ENCODE data around the gene STMND1.

Gene STMND1

DNA sequence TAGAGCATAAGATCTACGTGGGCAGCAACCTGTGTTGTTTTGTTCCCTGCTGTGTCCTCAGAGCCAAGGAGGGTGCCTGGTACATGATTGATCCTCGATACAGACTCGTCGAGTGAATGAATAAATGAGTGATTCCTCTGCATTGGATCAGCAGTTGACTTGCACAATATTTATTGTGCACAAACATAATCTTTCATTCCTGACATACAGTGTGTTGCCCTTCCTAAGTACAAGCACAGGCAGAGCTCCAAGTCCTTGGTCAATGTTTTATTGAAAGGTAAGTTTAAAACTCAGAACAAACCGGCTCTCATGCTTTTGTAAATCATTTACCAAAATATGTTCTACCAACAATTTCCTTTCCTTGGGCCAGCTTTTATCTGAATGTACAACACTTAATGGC is 57.4 kb downstream of the STMND1 start:
- 95 to 100% methylated on average over 1 to 3 of the region's 5 CpGs for WGBS, 2 experiments (ENCODE audit: insufficient coverage in 2 of 2)
- Histone ChIP-seq H3K4me1 (ENCODE audit: control insufficient read depth, insufficient read depth, low read length, poor library complexity, severe bottlenecking) (no peaks in the 10 kb centered on the region), H3K4me3 (ENCODE audit: extremely low read depth, insufficient read depth, low read length, poor library complexity, severe bottlenecking) (no peak overlapping the region), H3K27ac (ENCODE audit: low read depth, low read length, severe bottlenecking) (no peak overlapping the region), H3K9me3 (ENCODE audit: control insufficient read depth, low read length) (no peaks in the 10 kb centered on the region), H3K36me3 (ENCODE audit: control insufficient read depth, insufficient read depth, low read length) (no peaks in the 10 kb centered on the region)

- Histone ChIP-seq H3K27ac (ENCODE audit: low read depth, low read length, severe bottlenecking) (no peak overlapping the region), H3K36me3 (ENCODE audit: control insufficient read depth, insufficient read depth, low read length) (no peaks in the 10 kb centered on the region), H3K4me3 (ENCODE audit: extremely low read depth, insufficient read depth, low read length, poor library complexity, severe bottlenecking) (no peak overlapping the region), H3K4me1 (ENCODE audit: control insufficient read depth, insufficient read depth, low read length, poor library complexity, severe bottlenecking) (no peaks in the 10 kb centered on the region), H3K9me3 (ENCODE audit: control insufficient read depth, low read length) (no peaks in the 10 kb centered on the region)
- 92 to 94% methylated on average over 2 of the region's 2 CpGs for WGBS, 2 experiments (ENCODE audit: insufficient coverage in 2 of 2)
Measured at GRCh38 chr6:17161076-17161475, 59.2 kb downstream of the STMND1 start.

GRCh38 chr6:17165383-17165782 is 63.5 kb downstream of the STMND1 start:
- Histone ChIP-seq H3K4me3 (ENCODE audit: extremely low read depth, insufficient read depth, low read length, poor library complexity, severe bottlenecking) (no peak overlapping the region), H3K27ac (ENCODE audit: low read depth, low read length, severe bottlenecking) (no peak overlapping the region), H3K4me1 (ENCODE audit: control insufficient read depth, insufficient read depth, low read length, poor library complexity, severe bottlenecking) (no peaks in the 10 kb centered on the region), H3K9me3 (ENCODE audit: control insufficient read depth, low read length) (no peaks in the 10 kb centered on the region), H3K36me3 (ENCODE audit: control insufficient read depth, insufficient read depth, low read length) (no peaks in the 10 kb centered on the region)
- WGBS, 2 experiments (ENCODE audit: insufficient coverage in 2 of 2), result 90 to 95% methylated on average over 3 of the region's 5 CpGs

DNA sequence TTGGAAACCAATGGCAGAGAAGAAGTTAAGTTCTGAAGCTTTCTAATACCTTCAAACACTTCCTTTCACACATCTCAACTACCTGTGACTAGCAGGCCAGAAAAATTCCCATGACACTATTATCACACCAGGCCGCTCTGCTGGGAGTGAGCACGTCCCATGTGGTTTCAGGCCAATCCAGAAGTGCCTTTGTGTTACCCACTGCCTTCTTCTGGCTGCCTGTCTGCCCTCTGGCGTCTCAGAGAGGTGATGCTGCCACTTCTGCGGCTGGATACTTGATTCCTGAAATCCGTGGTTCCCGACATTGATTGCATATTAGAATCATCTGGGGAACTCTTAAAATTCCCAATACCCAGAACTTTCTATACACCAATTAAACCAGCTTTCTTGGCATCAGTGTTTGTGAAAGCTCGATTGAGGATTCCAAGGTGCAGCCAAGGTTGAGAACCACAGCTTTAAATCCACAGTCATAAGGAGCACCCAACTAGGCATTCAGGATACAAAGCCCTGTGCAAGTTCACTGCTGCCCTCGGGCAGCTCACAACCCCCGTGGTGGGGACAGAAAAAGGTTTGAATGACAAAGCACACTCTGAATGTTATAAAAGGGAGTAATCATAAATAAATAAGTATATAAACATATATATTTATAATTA is 65.6 kb downstream of the STMND1 start:
- H3K36me3 ChIP-seq (ENCODE audit: control insufficient read depth, insufficient read depth, low read length), result no peaks in the 10 kb centered on the region

DNA sequence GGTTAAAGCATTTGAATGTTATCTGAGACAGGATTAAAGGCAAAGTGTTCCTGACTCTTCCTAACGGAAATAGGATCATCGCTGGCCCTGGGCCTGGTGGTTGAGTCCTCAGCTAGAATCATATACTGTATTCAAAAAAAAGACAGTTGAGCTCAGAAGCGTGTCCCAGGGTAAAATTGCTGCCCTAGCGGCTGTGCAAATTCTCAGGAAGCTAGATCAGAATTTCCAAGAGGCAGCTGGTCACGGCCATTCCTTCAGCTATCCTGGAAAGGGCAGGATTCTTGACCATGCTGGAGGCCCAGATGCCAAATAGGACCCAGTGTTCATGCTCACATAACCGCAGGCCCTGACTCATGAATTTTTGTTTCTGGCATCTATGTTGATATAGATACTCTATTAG is 67.4 kb downstream of the STMND1 start:
- H3K27ac ChIP-seq (ENCODE audit: low read depth, low read length, severe bottlenecking), result no peak overlapping the region
- no peaks in the 10 kb centered on the region for H3K36me3 ChIP-seq (ENCODE audit: control insufficient read depth, insufficient read depth, low read length)
- WGBS, 2 experiments (ENCODE audit: insufficient coverage in 2 of 2), result 86 to 96% methylated on average over 5 to 6 of the region's 6 CpGs
- no peak overlapping the region for H3K4me3 ChIP-seq (ENCODE audit: extremely low read depth, insufficient read depth, low read length, poor library complexity, severe bottlenecking)
- H3K4me1 ChIP-seq (ENCODE audit: control insufficient read depth, insufficient read depth, low read length, poor library complexity, severe bottlenecking), result no peaks in the 10 kb centered on the region
- H3K9me3 ChIP-seq (ENCODE audit: control insufficient read depth, low read length), result no peaks in the 10 kb centered on the region

More for the DNA sequence above, 65.6 kb downstream of the STMND1 start:
- 8 to 18% methylated on average over 6 to 7 of the region's 9 CpGs for WGBS, 2 experiments (ENCODE audit: insufficient coverage in 2 of 2)
- Histone ChIP-seq H3K9me3 (ENCODE audit: control insufficient read depth, low read length) (no peaks in the 10 kb centered on the region), H3K4me3 (ENCODE audit: extremely low read depth, insufficient read depth, low read length, poor library complexity, severe bottlenecking) (no peak overlapping the region), H3K27ac (ENCODE audit: low read depth, low read length, severe bottlenecking) (no peak overlapping the region), H3K4me1 (ENCODE audit: control insufficient read depth, insufficient read depth, low read length, poor library complexity, severe bottlenecking) (no peaks in the 10 kb centered on the region)

GRCh38 chr6:17169711-17170110 is 67.9 kb downstream of the STMND1 start:
- 90 to 94% methylated on average over 4 of the region's 6 CpGs for WGBS, 2 experiments (ENCODE audit: insufficient coverage in 2 of 2)
- no peak overlapping the region for H3K27ac ChIP-seq (ENCODE audit: low read depth, low read length, severe bottlenecking)
- H3K9me3 ChIP-seq (ENCODE audit: control insufficient read depth, low read length), result no peaks in the 10 kb centered on the region
- H3K4me1 ChIP-seq (ENCODE audit: control insufficient read depth, insufficient read depth, low read length, poor library complexity, severe bottlenecking), result no peaks in the 10 kb centered on the region
- no peak overlapping the region for H3K4me3 ChIP-seq (ENCODE audit: extremely low read depth, insufficient read depth, low read length, poor library complexity, severe bottlenecking)
- no peaks in the 10 kb centered on the region for H3K36me3 ChIP-seq (ENCODE audit: control insufficient read depth, insufficient read depth, low read length)

DNA sequence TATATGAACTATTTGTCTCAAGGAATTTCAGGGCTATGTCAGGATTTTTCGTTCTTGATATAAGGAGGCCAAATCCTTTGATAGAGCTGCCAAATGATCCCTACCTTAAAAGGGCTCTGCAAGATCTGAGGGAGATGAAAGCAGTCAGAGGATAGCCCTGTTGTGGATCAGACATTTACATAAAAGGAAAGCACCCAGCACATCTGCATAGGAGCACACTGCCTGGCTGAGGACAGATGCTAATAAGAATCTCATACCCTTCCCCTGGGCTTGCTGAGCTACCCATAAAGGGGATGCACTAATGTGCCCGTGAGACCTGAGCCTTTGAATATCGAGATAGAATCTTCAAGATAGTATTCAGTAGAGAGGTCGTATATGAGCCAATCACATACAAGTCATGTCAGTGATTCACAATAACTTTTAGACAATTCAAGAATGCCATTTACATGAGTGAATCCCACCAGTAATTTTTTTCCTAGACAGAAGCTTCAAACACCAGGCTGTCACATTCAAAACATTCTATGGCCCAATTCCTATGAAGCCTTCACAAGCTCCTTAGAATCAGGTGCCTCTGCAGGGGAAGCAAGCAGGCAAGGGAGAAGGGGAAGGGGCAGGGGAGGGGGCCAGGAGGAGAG is 71.1 kb downstream of the STMND1 start:
- Histone ChIP-seq H3K4me3 (ENCODE audit: extremely low read depth, insufficient read depth, low read length, poor library complexity, severe bottlenecking) (no peak overlapping the region), H3K9me3 (ENCODE audit: control insufficient read depth, low read length) (no peaks in the 10 kb centered on the region), H3K4me1 (ENCODE audit: control insufficient read depth, insufficient read depth, low read length, poor library complexity, severe bottlenecking) (no peaks in the 10 kb centered on the region), H3K36me3 (ENCODE audit: control insufficient read depth, insufficient read depth, low read length) (no peaks in the 10 kb centered on the region), H3K27ac (ENCODE audit: low read depth, low read length, severe bottlenecking) (no peak overlapping the region)
- 66 to 82% methylated on average over 3 to 4 of the region's 4 CpGs for WGBS, 2 experiments (ENCODE audit: insufficient coverage in 2 of 2)

DNA sequence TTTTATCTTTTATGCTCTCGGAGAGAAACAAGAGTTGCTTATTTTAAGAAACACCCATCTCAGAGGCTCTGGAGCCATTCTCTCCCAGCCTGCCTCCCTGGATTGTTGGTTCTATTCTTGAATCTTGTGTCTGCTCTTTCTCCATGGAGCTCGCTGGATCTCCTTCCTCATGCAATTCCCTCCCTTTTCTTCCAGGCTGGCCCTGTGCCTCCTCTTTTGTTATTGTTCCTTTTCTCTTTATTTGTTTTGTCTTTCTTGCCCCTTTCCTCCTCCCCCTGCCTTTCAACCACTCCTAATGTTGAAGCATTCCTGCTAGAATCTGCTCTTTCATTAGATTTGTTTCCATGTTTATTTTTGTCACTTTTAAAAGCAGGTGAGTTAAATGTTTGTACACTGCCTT is 76.5 kb downstream of the STMND1 start:
- Histone ChIP-seq H3K27ac (ENCODE audit: low read depth, low read length, severe bottlenecking) (no peak overlapping the region), H3K9me3 (ENCODE audit: control insufficient read depth, low read length) (peaks cover 8% of the 10 kb centered on the region), H3K36me3 (ENCODE audit: control insufficient read depth, insufficient read depth, low read length) (no peaks in the 10 kb centered on the region), H3K4me1 (ENCODE audit: control insufficient read depth, insufficient read depth, low read length, poor library complexity, severe bottlenecking) (no peaks in the 10 kb centered on the region), H3K4me3 (ENCODE audit: extremely low read depth, insufficient read depth, low read length, poor library complexity, severe bottlenecking) (no peak overlapping the region)
- 82% methylated on average over 2 of the region's 2 CpGs; no CpG with 5 or more reads in 1 of the 2 experiments for WGBS, 2 experiments (ENCODE audit: insufficient coverage in 2 of 2)

- H3K9me3 ChIP-seq (ENCODE audit: control insufficient read depth, low read length), result peaks cover 8% of the 10 kb centered on the region
- WGBS, 2 experiments (ENCODE audit: insufficient coverage in 2 of 2), result 80 to 100% methylated on average over 1 of the region's 1 CpG
- H3K4me3 ChIP-seq (ENCODE audit: extremely low read depth, insufficient read depth, low read length, poor library complexity, severe bottlenecking), result no peak overlapping the region
- no peak overlapping the region for H3K27ac ChIP-seq (ENCODE audit: low read depth, low read length, severe bottlenecking)
- no peaks in the 10 kb centered on the region for H3K4me1 ChIP-seq (ENCODE audit: control insufficient read depth, insufficient read depth, low read length, poor library complexity, severe bottlenecking)
- H3K36me3 ChIP-seq (ENCODE audit: control insufficient read depth, insufficient read depth, low read length), result no peaks in the 10 kb centered on the region
Measured at GRCh38 chr6:17178754-17179529, 77.1 kb downstream of the STMND1 start.

DNA sequence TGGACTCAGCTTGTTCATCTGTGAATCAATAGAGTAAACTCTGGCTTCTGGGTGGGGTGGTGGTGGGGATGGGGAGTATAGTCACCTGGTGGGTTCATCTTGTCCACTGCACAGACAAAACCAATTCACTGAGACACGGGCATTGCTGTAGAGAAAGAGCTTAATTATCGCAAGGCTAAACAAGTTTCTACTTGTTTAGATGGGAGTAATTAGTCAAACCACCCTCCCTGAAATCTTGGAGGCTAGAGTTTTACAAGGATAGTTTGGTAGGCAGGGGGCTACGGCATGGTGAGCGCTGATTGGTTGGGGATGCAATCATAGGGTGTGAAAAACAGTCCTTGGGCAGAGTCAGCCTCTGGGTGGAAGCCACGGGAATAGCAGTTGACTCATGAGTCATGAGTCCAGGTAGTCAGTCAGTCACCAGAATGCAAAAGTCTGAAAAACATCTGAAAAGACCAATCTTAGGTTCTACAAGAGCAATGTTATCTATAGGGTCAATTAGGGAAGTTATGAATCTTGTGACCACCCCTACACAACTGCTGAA is 77.8 kb downstream of the STMND1 start:
- no peak overlapping the region for H3K4me3 ChIP-seq (ENCODE audit: extremely low read depth, insufficient read depth, low read length, poor library complexity, severe bottlenecking)
- WGBS, 2 experiments (ENCODE audit: insufficient coverage in 2 of 2), result 98 to 100% methylated on average over 3 to 5 of the region's 5 CpGs
- no peaks in the 10 kb centered on the region for H3K4me1 ChIP-seq (ENCODE audit: control insufficient read depth, insufficient read depth, low read length, poor library complexity, severe bottlenecking)
- no peaks in the 10 kb centered on the region for H3K36me3 ChIP-seq (ENCODE audit: control insufficient read depth, insufficient read depth, low read length)
- H3K9me3 ChIP-seq (ENCODE audit: control insufficient read depth, low read length), result peaks cover 8% of the 10 kb centered on the region
- no peak overlapping the region for H3K27ac ChIP-seq (ENCODE audit: low read depth, low read length, severe bottlenecking)

Measured in mesodermal cell (in vitro differentiated cells).